Common myeloid progenitor, CD34-positive (primary cell): ENCODE results near the gene ZDHHC21.

Experiments
- CTCF ChIA-PET: fragments of 350-600 bp; sonication (Branson Sonifier 250); formaldehyde crosslinking; loops from one replicate; lab custom pipeline; 2021; ENCODE audit warnings: antibody characterized with exemption; lab: Charles Lee
- POLR2A ChIA-PET: fragments of 350-600 bp; sonication (Branson Sonifier 250); formaldehyde crosslinking; loops from one replicate; lab custom pipeline; 2021; ENCODE audit warnings: antibody characterized with exemption; lab: Charles Lee
- DNase-seq, 3 donors: peaks; one replicate each; pipeline versions ENCODE4 v3.0.0 to v3.0.0-alpha.2; 2013
- H3K27ac ChIP-seq, 2 experiments: 1 replicate in 1 of 2; 2 replicates in 1 of 2; pipeline ENCODE4 v1.7.0; 2013; ENCODE audit warnings: inconsistent platforms in 2 of 2, low read length in 2 of 2, mild to moderate bottlenecking in 2 of 2, low read depth in 1 of 2, moderate library complexity in 1 of 2; ENCODE audit not compliant: severe bottlenecking in 2 of 2, insufficient read depth in 1 of 2, poor library complexity in 1 of 2
- H3K27me3 ChIP-seq, 5 experiments: replicated peaks in 2 of 5; 1 replicate in 3 of 5; 2 replicates in 2 of 5; pipeline versions ENCODE4 v1.6.1 to v1.7.0; 2013; ENCODE audit warnings: low read length in 4 of 5, mild to moderate bottlenecking in 2 of 5, moderate library complexity in 2 of 5, inconsistent platforms in 1 of 5; ENCODE audit not compliant: insufficient read depth in 5 of 5, control insufficient read depth in 4 of 5
- H3K36me3 ChIP-seq, 4 experiments: 1 replicate in 2 of 4; 2 replicates in 2 of 4; pipeline versions ENCODE4 v1.6.1 to v1.7.0; 2013; ENCODE audit warnings: low read length in 3 of 4, control low read depth in 1 of 4, mild to moderate bottlenecking in 1 of 4; ENCODE audit not compliant: control insufficient read depth in 4 of 4, insufficient read depth in 4 of 4
- H3K4me1 ChIP-seq, 4 experiments: 1 replicate in 3 of 4; 2 replicates in 1 of 4; pipeline versions ENCODE4 v1.6.1 to v1.7.1; 2013; ENCODE audit warnings: low read length in 3 of 4, mild to moderate bottlenecking in 3 of 4, control low read depth in 1 of 4, inconsistent platforms in 1 of 4, moderate library complexity in 1 of 4; ENCODE audit not compliant: control insufficient read depth in 4 of 4, insufficient read depth in 4 of 4; ENCODE audit errors: control extremely low read depth in 1 of 4
- H3K4me3 ChIP-seq, 7 experiments: 1 replicate in 4 of 7; 2 replicates in 3 of 7; pipeline versions ENCODE4 v1.5.1 to v1.7.0; 2013; ENCODE audit warnings: mild to moderate bottlenecking in 7 of 7, low read length in 6 of 7, moderate library complexity in 6 of 7, inconsistent platforms in 2 of 7, low read depth in 2 of 7, control low read depth in 1 of 7; ENCODE audit not compliant: insufficient read depth in 4 of 7, control insufficient read depth in 1 of 7; ENCODE audit errors: extremely low read depth in 1 of 7
- H3K9me3 ChIP-seq, 5 experiments: 1 replicate in 4 of 5; 2 replicates in 1 of 5; pipeline versions ENCODE4 v1.6.1 to v1.7.1; 2013; ENCODE audit warnings: low read length in 4 of 5, mild to moderate bottlenecking in 2 of 5, inconsistent platforms in 1 of 5, low read depth in 1 of 5, moderate library complexity in 1 of 5; ENCODE audit not compliant: control insufficient read depth in 4 of 5, insufficient read depth in 2 of 5; ENCODE audit errors: control extremely low read depth in 1 of 5
- WGBS: methylation state at CpG from one replicate; pipeline ENCODE4 v1.1.5; 2013; ENCODE audit not compliant: insufficient coverage; 5-methylcytosine and 5-hydroxymethylcytosine counted together

The ZDHHC21 gene

GRCh38 chr9:14563902-14564624 is 129.2 kb downstream of the ZDHHC21 start:
- H3K4me3 ChIP-seq = no peak overlapping the region
- H3K27ac ChIP-seq = no peak overlapping the region
- H3K36me3 ChIP-seq = no peaks in the 10 kb centered on the region
- no peaks in the 10 kb centered on the region for H3K27me3 ChIP-seq
- no peaks in the 10 kb centered on the region for H3K4me1 ChIP-seq
- ChIA-PET CTCF (no interaction called here), POLR2A (no interaction called here)
- WGBS = 98% methylated on average over 8 of the region's 9 CpGs
- no peak for DNase-seq
- peaks cover 0 to 2% (median 0%) of the 10 kb centered on the region in 5 experiments for H3K9me3 ChIP-seq

- ChIA-PET CTCF (no interaction called here), POLR2A (no interaction called here)
- no peak overlapping the region for H3K4me3 ChIP-seq
- no peaks in the 10 kb centered on the region for H3K4me1 ChIP-seq
- peaks cover 0 to 2% (median 0%) of the 10 kb centered on the region in 5 experiments for H3K9me3 ChIP-seq
- no peak overlapping the region for H3K27ac ChIP-seq
- H3K27me3 ChIP-seq = no peaks in the 10 kb centered on the region
- H3K36me3 ChIP-seq = no peaks in the 10 kb centered on the region
- DNase-seq = no peak
- WGBS = 82% methylated on average over 8 of the region's 9 CpGs
Measured at GRCh38 chr9:14561929-14562405, 131.3 kb downstream of the ZDHHC21 start.
